Psoas muscle (tissue), 8 donors: ENCODE results near the gene ACBD7. TPM values are rescaled to one million over a fixed set of nuclear protein-coding genes. Genes with fewer than 3 reads are reported as not detected.

Source experiments
- ATAC-seq, 4 donors: fragments of 200-7000 bp; cut with Tn5 transposase; one replicate each; pipeline ENCODE4 v1.9.1; 2020; ENCODE audit warnings: moderate library complexity in 3 of 4, mild to moderate bottlenecking in 2 of 4
- DNase-seq, 2 donors: peaks; one replicate each; pipeline ENCODE4 v3.0.0-alpha.2; 2020
- H3K27ac ChIP-seq: fragments of 200-600 bp; one replicate; pipeline ENCODE4 v1.8.0; 2022
- H3K27me3 ChIP-seq, 3 donors: fragments of 200-600 bp in 1 of 3; one replicate each; pipeline versions ENCODE4 v1.6.1 to v1.8.0; 2013 to 2022; ENCODE audit warnings: low read length in 2 of 3, mild to moderate bottlenecking in 2 of 3, moderate library complexity in 1 of 3; ENCODE audit not compliant: insufficient read depth in 3 of 3
- H3K36me3 ChIP-seq, 2 donors: fragments of 200-600 bp in 1 of 2; one replicate each; pipeline versions ENCODE4 v1.6.1 to v1.8.0; 2013 to 2022; ENCODE audit warnings: low read depth in 1 of 2, mild to moderate bottlenecking in 1 of 2, moderate library complexity in 1 of 2; ENCODE audit not compliant: insufficient read depth in 1 of 2
- H3K4me1 ChIP-seq: fragments of 200-600 bp; one replicate; pipeline ENCODE4 v1.8.0; 2022
- H3K4me3 ChIP-seq: fragments of 200-600 bp; one replicate; pipeline ENCODE4 v1.8.0; 2022; ENCODE audit warnings: mild to moderate bottlenecking
- H3K9me3 ChIP-seq: fragments of 200-600 bp; one replicate; pipeline ENCODE4 v1.8.0; 2022
- WGBS, 3 donors: extraction: QIAGEN DNeasy Blood & Tissue Kit; methylation state at CpG; one replicate each; pipeline versions ENCODE4 v1.1.6 to v1.1.7; 2013; 5-methylcytosine and 5-hydroxymethylcytosine counted together
- intact Hi-C, 2 donors: fragments of 100-400 bp; cut with DNase I; formaldehyde crosslinking; loops; one replicate each; pipeline versions ENCODE4 v1.11.0 to v1.14.2; 2022
- polyA plus RNA-seq, 3 donors: library from polyadenylated mRNA; stranded (reverse); fragments of 200-250 nt; gene quantifications; one replicate each; pipeline ENCODE4 v1.2.3, GENCODE V29; 2013
- total RNA-seq, 4 donors: library from RNA; stranded (reverse); fragmentation: NEBNext Ultra II Directional in 2 of 4; extraction: Animal tissue kit (Norgen Biotek cat#: 25700) in 2 of 4; gene quantifications; one replicate each; pipeline versions ENCODE4 v1.2.1 to v1.2.4, GENCODE V29; 2021 to 2023
- TF ChIP-seq, protein P1 (sequence below): fragments of 200-600 bp; IDR thresholded peaks from one replicate; pipeline ENCODE4 v1.8.0; 2022; ENCODE audit warnings: antibody characterized with exemption
- donor health status: healthy with polysubstance abuse.
- donor health status: DM: no; HTN: no; CAD: no; lungs with moderate emphysema.
- donor health status: Bipolar disorder and iron deficiency.
- donor health status: healthy.
- donor health status: DM: yes; HTN: yes; CAD: no.
- donor health status: DM: no; HTN: no; CAD: no.
- donor health status: DM: no; HTN: no; CAD: no.
- donor health status: DM: yes; HTN: yes; CAD: no.

Gene ACBD7
- total and polyA plus RNA-seq, 7 donors, result 0.06 TPM; not detected in 6

- DNase-seq (no peak), ATAC-seq (no peak)
- intact Hi-C loops, result no loop called here
- H3K9me3 ChIP-seq, result no peaks in the 10 kb centered on the region
- H3K36me3 ChIP-seq, result no peaks in the 10 kb centered on the region
- no peaks in the 10 kb centered on the region for H3K4me1 ChIP-seq
- TF ChIP-seq, protein P1, sequence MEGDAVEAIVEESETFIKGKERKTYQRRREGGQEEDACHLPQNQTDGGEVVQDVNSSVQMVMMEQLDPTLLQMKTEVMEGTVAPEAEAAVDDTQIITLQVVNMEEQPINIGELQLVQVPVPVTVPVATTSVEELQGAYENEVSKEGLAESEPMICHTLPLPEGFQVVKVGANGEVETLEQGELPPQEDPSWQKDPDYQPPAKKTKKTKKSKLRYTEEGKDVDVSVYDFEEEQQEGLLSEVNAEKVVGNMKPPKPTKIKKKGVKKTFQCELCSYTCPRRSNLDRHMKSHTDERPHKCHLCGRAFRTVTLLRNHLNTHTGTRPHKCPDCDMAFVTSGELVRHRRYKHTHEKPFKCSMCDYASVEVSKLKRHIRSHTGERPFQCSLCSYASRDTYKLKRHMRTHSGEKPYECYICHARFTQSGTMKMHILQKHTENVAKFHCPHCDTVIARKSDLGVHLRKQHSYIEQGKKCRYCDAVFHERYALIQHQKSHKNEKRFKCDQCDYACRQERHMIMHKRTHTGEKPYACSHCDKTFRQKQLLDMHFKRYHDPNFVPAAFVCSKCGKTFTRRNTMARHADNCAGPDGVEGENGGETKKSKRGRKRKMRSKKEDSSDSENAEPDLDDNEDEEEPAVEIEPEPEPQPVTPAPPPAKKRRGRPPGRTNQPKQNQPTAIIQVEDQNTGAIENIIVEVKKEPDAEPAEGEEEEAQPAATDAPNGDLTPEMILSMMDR, result no peak
- 95 to 98% (median 95%) methylated on average over 5 of the region's 5 CpGs for WGBS, 3 donors
- H3K27ac ChIP-seq, result no peak overlapping the region
- H3K4me3 ChIP-seq, result no peak overlapping the region
- no peaks in the 10 kb centered on the region for H3K27me3 ChIP-seq
These were observed 16.2 kb downstream of the ACBD7 start for GRCh38 chr10:15072358-15072757.

GRCh38 chr10:15069230-15069629, 19.3 kb downstream of the ACBD7 start:
- no peak for DNase-seq
- Histone ChIP-seq H3K4me1 (no peaks in the 10 kb centered on the region), H3K36me3 (no peaks in the 10 kb centered on the region), H3K27me3 (no peaks in the 10 kb centered on the region), H3K4me3 (no peak overlapping the region), H3K9me3 (no peaks in the 10 kb centered on the region), H3K27ac (no peak overlapping the region)
- ATAC-seq, result no peak
- TF ChIP-seq, protein P1, result no peak
- intact Hi-C loops, result no loop called here
- WGBS, 3 donors, result 68 to 70% (median 69%) methylated on average over 4 of the region's 4 CpGs

DNA sequence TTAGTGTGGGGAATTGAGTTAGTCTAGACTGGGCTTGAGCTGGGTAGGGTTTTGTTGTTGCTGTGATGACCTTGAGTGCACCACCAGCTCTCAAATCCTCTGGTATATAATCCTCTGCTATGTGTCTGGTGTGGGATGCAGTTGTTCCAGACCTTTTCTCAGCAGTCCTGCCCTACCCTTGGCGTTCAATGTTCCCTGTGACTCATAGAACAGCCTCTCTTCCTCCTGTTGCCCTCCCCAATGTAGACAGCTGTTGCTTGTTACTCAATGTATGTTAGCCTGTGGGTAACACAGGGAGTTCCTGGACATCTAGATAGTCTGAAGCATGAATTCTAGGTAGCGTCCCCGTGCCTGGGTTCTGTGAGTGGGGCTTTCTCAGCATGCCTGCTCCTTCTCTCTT, 19.8 kb downstream of the ACBD7 start:
- no peak overlapping the region for H3K4me3 ChIP-seq
- H3K27me3 ChIP-seq, result no peaks in the 10 kb centered on the region
- no peak overlapping the region for H3K27ac ChIP-seq
- DNase-seq (no peak), ATAC-seq (peak in 1 of 4 donors; percentile 37)
- TF ChIP-seq, protein P1, result no peak
- no peaks in the 10 kb centered on the region for H3K36me3 ChIP-seq
- H3K9me3 ChIP-seq, result no peaks in the 10 kb centered on the region
- 29 to 49% (median 45%) methylated on average over 3 of the region's 3 CpGs for WGBS, 3 donors
- intact Hi-C loops, result no loop called here
- H3K4me1 ChIP-seq, result no peaks in the 10 kb centered on the region

GRCh38 chr10:15067154-15067553, 21.4 kb downstream of the ACBD7 start:
- Histone ChIP-seq H3K4me3 (no peak overlapping the region), H3K36me3 (no peaks in the 10 kb centered on the region), H3K27me3 (no peaks in the 10 kb centered on the region), H3K27ac (no peak overlapping the region), H3K4me1 (no peaks in the 10 kb centered on the region), H3K9me3 (no peaks in the 10 kb centered on the region)
- ATAC-seq, result no peak
- intact Hi-C loops, result no loop called here
- TF ChIP-seq, protein P1, result no peak
- WGBS, 3 donors, result 78 to 97% (median 93%) methylated on average over 5 of the region's 5 CpGs
- DNase-seq, result no peak

DNA sequence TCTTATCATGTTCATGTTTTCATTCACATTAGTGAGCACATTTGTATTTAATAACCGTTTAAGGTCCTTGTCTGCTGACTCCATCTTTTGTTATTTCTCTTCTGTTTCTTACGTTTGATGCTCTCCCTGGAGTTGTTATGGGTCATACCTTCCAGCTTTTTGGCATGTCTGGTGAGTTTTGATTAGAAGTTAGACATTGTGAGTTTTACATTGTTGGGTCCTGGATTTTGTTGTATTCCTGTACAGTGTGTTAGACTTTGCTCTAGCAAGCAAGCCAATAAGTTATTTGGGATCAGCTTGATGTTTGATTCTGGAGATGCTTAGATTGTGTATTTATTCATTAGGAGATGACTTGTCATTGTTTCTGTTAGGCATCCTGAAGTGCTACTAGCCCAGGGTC, 27.9 kb downstream of the ACBD7 start:
- no peak for DNase-seq
- no peak overlapping the region for H3K4me3 ChIP-seq

More for the DNA sequence above, 27.9 kb downstream of the ACBD7 start:
- Histone ChIP-seq H3K27me3 (no peaks in the 10 kb centered on the region), H3K9me3 (peaks cover 10% of the 10 kb centered on the region), H3K4me1 (no peaks in the 10 kb centered on the region), H3K27ac (no peak overlapping the region), H3K36me3 (no peaks in the 10 kb centered on the region)
- ATAC-seq, result no peak
- TF ChIP-seq, protein P1, result no peak
- 77 to 84% (median 79%) methylated on average over 2 of the region's 2 CpGs for WGBS, 3 donors
- intact Hi-C loops, result no loop called here
